HEK293T (cell line): ENCODE data around the gene DNAH9.

ENCODE experiments used
- CTCF ChIA-PET: fragments of 350-600 bp; formaldehyde crosslinking; extraction: SDS; loops from one replicate; lab custom pipeline; 2021; ENCODE audit warnings: antibody characterized with exemption, inconsistent platforms; lab: Yijun Ruan, JAX
- POLR2A ChIA-PET: fragments of 350-600 bp; formaldehyde crosslinking; extraction: SDS; loops from one replicate; lab custom pipeline; 2020; ENCODE audit warnings: antibody characterized with exemption, inconsistent platforms; lab: Yijun Ruan, JAX
- DNase-seq: peaks from one replicate; pipeline ENCODE4 v3.0.0; 2012; ENCODE audit warnings: mixed read lengths; ENCODE audit errors: extremely low spot score
- ARNT ChIP-seq: fragments of 450-650 bp; IDR thresholded peaks from 2 replicates; pipeline ENCODE4 v1.6.1; 2017; ENCODE audit warnings: mild to moderate bottlenecking
- BHLHE40 ChIP-seq: fragments of 450-650 bp; IDR thresholded peaks from 2 replicates; pipeline ENCODE4 v1.6.1; 2016; ENCODE audit warnings: mild to moderate bottlenecking, moderate library complexity, borderline replicate concordance
- CTBP1 ChIP-seq: fragments of 450-650 bp; IDR thresholded peaks from 2 replicates; pipeline ENCODE4 v1.6.1; 2016; ENCODE audit warnings: borderline replicate concordance
- ELF4 ChIP-seq: fragments of 450-650 bp; IDR thresholded peaks from 2 replicates; pipeline ENCODE4 v1.6.1; 2017; ENCODE audit warnings: antibody characterized with exemption
- FOXA1 ChIP-seq: fragments of 450-650 bp; IDR thresholded peaks from 2 replicates; pipeline ENCODE4 v1.6.1; 2016; ENCODE audit warnings: mild to moderate bottlenecking
- FOXK2 ChIP-seq: fragments of 450-650 bp; IDR thresholded peaks from 2 replicates; pipeline ENCODE4 v1.6.1; 2016; ENCODE audit warnings: mild to moderate bottlenecking
- FOXM1 ChIP-seq: fragments of 450-650 bp; IDR thresholded peaks from 2 replicates; pipeline ENCODE4 v1.6.1; 2017; ENCODE audit warnings: mild to moderate bottlenecking, borderline replicate concordance
- HDGF ChIP-seq: fragments of 450-650 bp; IDR thresholded peaks from 2 replicates; pipeline ENCODE4 v1.6.1; 2017; ENCODE audit warnings: antibody characterized with exemption, borderline replicate concordance
- L3MBTL2 ChIP-seq: fragments of 450-650 bp; conservative IDR thresholded peaks from 2 replicates; pipeline ENCODE4 v1.6.1; 2016; ENCODE audit warnings: mild to moderate bottlenecking
- LEF1 ChIP-seq: fragments of 450-650 bp; IDR thresholded peaks from 2 replicates; pipeline ENCODE4 v1.6.1; 2017; ENCODE audit warnings: mild to moderate bottlenecking, borderline replicate concordance
- NFRKB ChIP-seq: fragments of 450-650 bp; IDR thresholded peaks from 2 replicates; pipeline ENCODE4 v1.6.1; 2016; ENCODE audit warnings: mild to moderate bottlenecking, moderate library complexity
- SP1 ChIP-seq: fragments of 450-650 bp; IDR thresholded peaks from 2 replicates; pipeline ENCODE4 v1.6.1; 2017
- SUZ12 ChIP-seq: fragments of 450-650 bp; IDR thresholded peaks from 2 replicates; pipeline ENCODE4 v1.6.1; 2016; ENCODE audit warnings: mild to moderate bottlenecking
- TARDBP ChIP-seq: fragments of 450-650 bp; IDR thresholded peaks from 2 replicates; pipeline ENCODE4 v1.6.1; 2016
- ZNF384 ChIP-seq: fragments of 450-650 bp; IDR thresholded peaks from 2 replicates; pipeline ENCODE4 v1.6.1; 2016
- TF ChIP-seq, protein P1 (sequence below): fragments of 450-650 bp; IDR thresholded peaks from 2 replicates; pipeline ENCODE4 v1.6.1; 2016

Gene DNAH9

DNA sequence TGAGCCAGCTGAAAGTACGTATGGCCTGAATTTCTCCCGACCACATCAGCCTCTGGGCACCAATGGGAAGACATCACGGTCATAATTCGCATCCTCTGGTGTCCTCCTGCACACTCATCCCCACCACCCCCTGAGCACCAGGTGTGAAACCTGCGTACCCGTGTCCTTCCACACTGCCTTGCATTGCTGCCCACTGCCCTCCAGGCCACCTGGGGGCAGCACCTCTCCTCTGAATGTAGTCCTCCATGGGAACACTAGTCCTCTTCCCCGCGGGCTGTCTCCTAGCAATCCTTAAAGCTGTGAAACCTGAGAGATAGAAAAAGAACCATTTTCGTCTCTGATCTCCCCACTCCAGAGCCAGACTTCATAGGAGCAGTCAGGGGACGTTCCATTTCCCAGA, 273.5 kb downstream of the DNAH9 start:
- POLR2A ChIA-PET: no interaction called here
- no peak for DNase-seq
- CTCF ChIA-PET: no interaction called here
- no peak for TF ChIP-seq ZNF384
- TF ChIP-seq, protein P1, sequence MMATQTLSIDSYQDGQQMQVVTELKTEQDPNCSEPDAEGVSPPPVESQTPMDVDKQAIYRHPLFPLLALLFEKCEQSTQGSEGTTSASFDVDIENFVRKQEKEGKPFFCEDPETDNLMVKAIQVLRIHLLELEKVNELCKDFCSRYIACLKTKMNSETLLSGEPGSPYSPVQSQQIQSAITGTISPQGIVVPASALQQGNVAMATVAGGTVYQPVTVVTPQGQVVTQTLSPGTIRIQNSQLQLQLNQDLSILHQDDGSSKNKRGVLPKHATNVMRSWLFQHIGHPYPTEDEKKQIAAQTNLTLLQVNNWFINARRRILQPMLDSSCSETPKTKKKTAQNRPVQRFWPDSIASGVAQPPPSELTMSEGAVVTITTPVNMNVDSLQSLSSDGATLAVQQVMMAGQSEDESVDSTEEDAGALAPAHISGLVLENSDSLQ: no peak
- no peak for TF ChIP-seq LEF1
- TF ChIP-seq FOXK2: no peak
- no peak for TF ChIP-seq SUZ12
- TF ChIP-seq SP1: no peak

DNA sequence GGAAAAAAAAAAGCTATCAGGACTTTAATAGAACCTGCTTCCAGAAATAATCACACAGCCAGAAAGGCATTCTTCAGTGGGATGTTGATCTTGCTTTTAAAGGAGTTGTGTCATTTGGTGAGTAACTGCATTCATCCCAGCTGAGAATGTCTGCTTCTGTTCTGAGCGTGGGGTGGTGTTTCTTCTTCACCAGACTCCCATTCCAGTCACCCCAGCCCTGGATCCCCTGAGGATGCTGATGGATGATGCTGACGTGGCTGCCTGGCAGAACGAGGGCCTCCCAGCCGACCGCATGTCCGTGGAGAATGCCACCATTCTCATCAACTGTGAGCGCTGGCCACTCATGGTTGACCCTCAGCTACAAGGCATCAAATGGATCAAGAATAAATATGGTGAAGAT, 276.5 kb downstream of the DNAH9 start:
- DNase-seq: no peak
- ChIA-PET POLR2A (no interaction called here), CTCF (no interaction called here)
- TF ChIP-seq NFRKB: no peak
- TF ChIP-seq LEF1: no peak
- TF ChIP-seq FOXM1: no peak
- TF ChIP-seq ELF4: no peak
- no peak for TF ChIP-seq TARDBP
- TF ChIP-seq ARNT: no peak
- no peak for TF ChIP-seq L3MBTL2
- no peak for TF ChIP-seq BHLHE40
- no peak for TF ChIP-seq ZNF384
- no peak for TF ChIP-seq HDGF
- no peak for TF ChIP-seq FOXA1
- TF ChIP-seq CTBP1: no peak
- no peak for TF ChIP-seq SUZ12
- no peak for TF ChIP-seq SP1
- TF ChIP-seq FOXK2: no peak
- TF ChIP-seq, protein P1: no peak

DNA sequence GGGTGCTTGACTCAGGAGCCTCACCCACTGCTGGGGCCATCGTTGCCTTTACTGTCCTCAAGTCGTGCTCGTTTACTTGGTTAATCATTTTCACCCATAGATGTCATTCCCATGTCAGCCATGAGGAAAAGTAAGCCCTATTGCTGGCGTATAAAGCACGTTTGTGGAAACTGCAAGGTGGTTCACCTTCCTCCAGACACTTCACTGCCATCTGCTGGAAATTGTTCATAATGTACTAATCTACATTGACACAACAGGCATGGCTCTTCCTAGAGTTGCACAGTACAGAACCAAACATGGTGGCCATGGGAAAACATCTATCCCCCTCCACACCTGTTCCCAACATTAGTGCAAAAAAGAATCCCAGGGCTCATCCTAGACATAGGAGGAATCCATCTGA, 282.4 kb downstream of the DNAH9 start:
- CTCF ChIA-PET: no interaction called here
- POLR2A ChIA-PET: no interaction called here
- no peak for TF ChIP-seq ELF4
- no peak for TF ChIP-seq LEF1
- TF ChIP-seq FOXM1: no peak
- TF ChIP-seq NFRKB: no peak
- TF ChIP-seq FOXA1: no peak
- TF ChIP-seq SP1: no peak
- no peak for TF ChIP-seq CTBP1
- no peak for TF ChIP-seq HDGF
- no peak for TF ChIP-seq FOXK2
- TF ChIP-seq, protein P1: no peak
- TF ChIP-seq L3MBTL2: no peak
- TF ChIP-seq BHLHE40: no peak
- no peak for TF ChIP-seq ARNT
- TF ChIP-seq SUZ12: no peak
- no peak for TF ChIP-seq TARDBP
- no peak for TF ChIP-seq ZNF384
- peak; percentile 41 for DNase-seq

DNA sequence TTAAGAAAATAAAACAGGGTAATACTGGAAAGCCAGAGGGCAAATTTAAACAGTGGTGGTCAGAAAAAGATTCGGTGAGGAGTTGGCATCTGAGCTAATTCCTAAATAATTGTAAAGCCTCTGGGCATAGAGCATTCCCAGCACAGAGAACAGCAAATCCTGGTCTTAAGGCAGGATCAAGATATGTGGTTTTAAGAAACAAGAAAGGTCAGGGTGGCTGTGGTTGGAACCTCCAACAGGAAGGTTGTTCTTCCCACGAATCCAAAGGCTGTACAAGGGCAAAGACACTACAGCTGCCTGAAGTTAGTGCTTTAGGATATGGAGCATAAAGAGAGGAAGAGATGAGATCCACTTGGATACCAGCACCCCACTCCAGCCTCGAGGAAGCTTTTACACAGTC, 284.4 kb downstream of the DNAH9 start:
- POLR2A ChIA-PET: no interaction called here
- no peak for DNase-seq
- CTCF ChIA-PET: no interaction called here
- no peak for TF ChIP-seq FOXA1
- no peak for TF ChIP-seq FOXK2
- TF ChIP-seq, protein P1: no peak
- TF ChIP-seq SUZ12: no peak
- TF ChIP-seq ELF4: no peak
- TF ChIP-seq NFRKB: no peak
- TF ChIP-seq SP1: no peak
- TF ChIP-seq LEF1: no peak
- no peak for TF ChIP-seq TARDBP
- no peak for TF ChIP-seq BHLHE40

DNA sequence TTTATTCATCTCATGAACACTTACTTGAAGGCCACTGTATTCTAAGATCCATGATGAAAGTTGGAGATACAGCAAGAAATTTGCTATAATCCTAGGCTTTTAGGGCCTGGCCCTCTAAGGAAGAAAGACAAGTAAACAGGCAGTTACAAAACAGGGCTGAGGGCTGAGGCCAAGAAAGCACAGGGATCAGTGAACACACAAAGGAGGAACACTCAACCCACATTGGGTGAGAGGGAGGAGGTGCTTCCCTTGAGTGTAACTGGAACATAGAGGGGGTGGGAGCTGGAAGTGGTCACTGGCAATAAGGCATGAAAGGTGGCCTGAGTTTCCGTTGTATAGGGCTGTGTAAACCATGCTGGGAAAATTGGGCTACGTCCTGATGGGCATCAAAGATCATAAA, 286.8 kb downstream of the DNAH9 start:
- ChIA-PET CTCF (no interaction called here), POLR2A (no interaction called here)
- DNase-seq: no peak
- TF ChIP-seq FOXA1: no peak
- no peak for TF ChIP-seq LEF1
- TF ChIP-seq CTBP1: no peak
- TF ChIP-seq HDGF: no peak
- TF ChIP-seq NFRKB: no peak
- TF ChIP-seq FOXK2: no peak
- TF ChIP-seq ARNT: no peak
- no peak for TF ChIP-seq FOXM1

DNA sequence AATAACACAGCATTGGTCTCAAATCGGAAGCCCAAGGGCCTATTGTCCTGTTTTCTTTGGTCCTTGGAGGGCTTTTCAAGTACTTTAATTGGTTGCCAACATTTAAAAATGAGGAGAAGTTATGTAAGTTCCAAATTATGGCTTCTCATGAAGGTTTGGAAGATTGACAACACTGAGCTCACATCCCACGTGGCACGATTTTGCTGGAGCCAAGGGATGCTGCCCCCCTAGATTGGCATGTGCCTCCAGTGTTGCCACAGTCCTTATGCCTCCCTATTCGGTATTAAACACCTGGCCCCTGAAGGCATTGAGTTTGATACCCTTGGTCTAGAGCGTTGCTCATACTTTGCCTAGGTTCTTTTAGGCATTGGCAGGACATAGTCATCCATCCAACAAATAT, 291.0 kb downstream of the DNAH9 start:
- ChIA-PET POLR2A (no interaction called here), CTCF (no interaction called here)
- no peak for DNase-seq
- TF ChIP-seq L3MBTL2 (no peak), LEF1 (no peak), FOXK2 (no peak), NFRKB (no peak), ZNF384 (no peak), TARDBP (no peak), BHLHE40 (no peak), CTBP1 (no peak), FOXA1 (no peak), FOXM1 (no peak), ELF4 (no peak), SP1 (no peak), HDGF (no peak)
